SU-DHL-6 (cell line): ENCODE results near the gene KDM4B.

Source experiments
- H2AFZ ChIP-seq: fragments of 200-600 bp; sonication (generic); 2 replicates; pipeline ENCODE4 v1.6.1; 2014; ENCODE audit warnings: low read depth, mild to moderate bottlenecking, moderate library complexity, mixed read lengths, antibody characterized with exemption, low read length; ENCODE audit not compliant: severe bottlenecking
- H3F3A ChIP-seq: fragments of 200-600 bp; shearing (Covaris generic); 2 replicates; pipeline ENCODE4 v1.6.0; 2016; ENCODE audit warnings: antibody characterized with exemption, mild to moderate bottlenecking; ENCODE audit not compliant: insufficient read depth
- H3K27ac ChIP-seq: fragments of 200-600 bp; sonication (generic); 2 replicates; pipeline ENCODE4 v1.5.1; 2016; ENCODE audit warnings: low read depth, mild to moderate bottlenecking, low read length, moderate library complexity, mixed read lengths
- H3K27me3 ChIP-seq: fragments of 200-600 bp; sonication (generic), shearing (Covaris generic); 2 replicates; pipeline ENCODE4 v1.6.0; 2014; ENCODE audit warnings: mild to moderate bottlenecking, low read length
- H3K36me3 ChIP-seq: fragments of 200-600 bp; sonication (generic); 2 replicates; pipeline ENCODE4 v1.6.1; 2014; ENCODE audit warnings: mild to moderate bottlenecking, low read length, mixed read lengths
- H3K4me2 ChIP-seq: fragments of 300-600, 200-600 bp; shearing (Covaris generic), sonication (generic); 2 replicates; pipeline ENCODE4 v1.6.0; 2014; ENCODE audit warnings: low read length, low read depth, mild to moderate bottlenecking; ENCODE audit not compliant: poor library complexity, severe bottlenecking
- H3K4me3 ChIP-seq: fragments of 200-600 bp; sonication (generic); 2 replicates; pipeline ENCODE4 v1.5.1; 2014; ENCODE audit warnings: antibody characterized with exemption, low read length, mild to moderate bottlenecking, mixed read lengths; ENCODE audit not compliant: insufficient read depth, poor library complexity, severe bottlenecking
- H3K79me2 ChIP-seq: fragments of 200-600 bp; sonication (generic); 2 replicates; pipeline ENCODE4 v1.6.1; 2014; ENCODE audit warnings: mild to moderate bottlenecking, low read length, moderate library complexity; ENCODE audit not compliant: insufficient read depth
- H3K9ac ChIP-seq: fragments of 200-600 bp; sonication (generic); 2 replicates; pipeline ENCODE4 v1.7.0; 2014; ENCODE audit warnings: mild to moderate bottlenecking, low read length
- H3K9me2 ChIP-seq: fragments of 200-600 bp; sonication (generic); replicated peaks from 2 replicates; pipeline ENCODE4 v1.6.1; 2014; ENCODE audit warnings: low read length; ENCODE audit not compliant: insufficient read depth
- H3K9me3 ChIP-seq: fragments of 200-600 bp; sonication (generic); 2 replicates; pipeline ENCODE4 v1.6.1; 2014; ENCODE audit warnings: low read length, mixed read lengths; ENCODE audit not compliant: insufficient read depth
- H4K20me1 ChIP-seq: fragments of 200-600 bp; sonication (generic); 2 replicates; pipeline ENCODE4 v1.6.1; 2014; ENCODE audit warnings: low read depth, mild to moderate bottlenecking, antibody characterized with exemption, low read length, moderate library complexity, mixed read lengths
- CTCF ChIP-seq: fragments of 200-600 bp; sonication (generic); IDR thresholded peaks from one replicate; pipeline ENCODE4 v1.5.1; 2017; ENCODE audit warnings: antibody characterized with exemption, mild to moderate bottlenecking, low read length, moderate library complexity; ENCODE audit not compliant: insufficient read depth, poor library complexity, severe bottlenecking
- EZH2phosphoT487 ChIP-seq: fragments of 200-600 bp; sonication (generic), shearing (Covaris generic); conservative IDR thresholded peaks from 2 replicates; pipeline ENCODE4 v1.6.1; 2018; ENCODE audit warnings: mild to moderate bottlenecking, antibody characterized with exemption, low read length, moderate library complexity, mixed read lengths

The KDM4B gene

GRCh38 chr19:4970558-4971423 lies 1.9 kb downstream of the KDM4B start:
- H3K27me3 ChIP-seq, result no peaks in the 10 kb centered on the region
- no peaks in the 10 kb centered on the region for H3K9me3 ChIP-seq
- no peaks in the 10 kb centered on the region for H4K20me1 ChIP-seq
- H3F3A ChIP-seq, result peaks cover 16% of the 10 kb centered on the region
- no peak overlapping the region for H3K27ac ChIP-seq
- H3K79me2 ChIP-seq, result peaks cover 35% of the 10 kb centered on the region
- no peak overlapping the region for H2AFZ ChIP-seq
- no peaks in the 10 kb centered on the region for H3K36me3 ChIP-seq
- peak overlapping the region; percentile 59 for H3K4me3 ChIP-seq
- TF ChIP-seq CTCF, result no peak
- TF ChIP-seq EZH2phosphoT487, result no peak
- peak overlapping the region; percentile 58 for H3K9ac ChIP-seq
- peak overlapping the region; percentile 70 for H3K4me2 ChIP-seq
- H3K9me2 ChIP-seq, result no peaks in the 10 kb centered on the region

GRCh38 chr19:4971424-4971793 lies 2.5 kb downstream of the KDM4B start:
- no peaks in the 10 kb centered on the region for H4K20me1 ChIP-seq
- no peaks in the 10 kb centered on the region for H3K36me3 ChIP-seq
- H3K27ac ChIP-seq, result no peak overlapping the region
- no peaks in the 10 kb centered on the region for H3K9me3 ChIP-seq
- H3K79me2 ChIP-seq, result peaks cover 35% of the 10 kb centered on the region
- no peak overlapping the region for H2AFZ ChIP-seq
- H3K27me3 ChIP-seq, result no peaks in the 10 kb centered on the region
- TF ChIP-seq EZH2phosphoT487, result no peak
- TF ChIP-seq CTCF, result no peak
- H3K9me2 ChIP-seq, result no peaks in the 10 kb centered on the region
- no peak overlapping the region for H3K4me3 ChIP-seq
- H3F3A ChIP-seq, result peaks cover 10% of the 10 kb centered on the region
- H3K9ac ChIP-seq, result no peak overlapping the region
- peak overlapping the region; percentile 70 for H3K4me2 ChIP-seq

GRCh38 chr19:4971816-4972495 lies 3.0 kb downstream of the KDM4B start:
- Histone ChIP-seq H2AFZ (no peak overlapping the region), H3K4me2 (no peak overlapping the region), H3K4me3 (no peak overlapping the region), H3K79me2 (peaks cover 35% of the 10 kb centered on the region), H4K20me1 (no peaks in the 10 kb centered on the region), H3K9me2 (no peaks in the 10 kb centered on the region), H3K9me3 (no peaks in the 10 kb centered on the region), H3K27ac (no peak overlapping the region), H3F3A (peaks cover 4% of the 10 kb centered on the region; the same call in 1 of the 2 replicates), H3K9ac (no peak overlapping the region), H3K36me3 (no peaks in the 10 kb centered on the region), H3K27me3 (no peaks in the 10 kb centered on the region)
- no peak for TF ChIP-seq CTCF
- no peak for TF ChIP-seq EZH2phosphoT487
